ENCODE results near the gene WDFY1. TPM values are rescaled to one million over a fixed set of nuclear protein-coding genes. Genes with fewer than 3 reads are reported as not detected.

Gene WDFY1
- total RNA-seq, 1 donor from 2014 or later: 177 TPM

DNA sequence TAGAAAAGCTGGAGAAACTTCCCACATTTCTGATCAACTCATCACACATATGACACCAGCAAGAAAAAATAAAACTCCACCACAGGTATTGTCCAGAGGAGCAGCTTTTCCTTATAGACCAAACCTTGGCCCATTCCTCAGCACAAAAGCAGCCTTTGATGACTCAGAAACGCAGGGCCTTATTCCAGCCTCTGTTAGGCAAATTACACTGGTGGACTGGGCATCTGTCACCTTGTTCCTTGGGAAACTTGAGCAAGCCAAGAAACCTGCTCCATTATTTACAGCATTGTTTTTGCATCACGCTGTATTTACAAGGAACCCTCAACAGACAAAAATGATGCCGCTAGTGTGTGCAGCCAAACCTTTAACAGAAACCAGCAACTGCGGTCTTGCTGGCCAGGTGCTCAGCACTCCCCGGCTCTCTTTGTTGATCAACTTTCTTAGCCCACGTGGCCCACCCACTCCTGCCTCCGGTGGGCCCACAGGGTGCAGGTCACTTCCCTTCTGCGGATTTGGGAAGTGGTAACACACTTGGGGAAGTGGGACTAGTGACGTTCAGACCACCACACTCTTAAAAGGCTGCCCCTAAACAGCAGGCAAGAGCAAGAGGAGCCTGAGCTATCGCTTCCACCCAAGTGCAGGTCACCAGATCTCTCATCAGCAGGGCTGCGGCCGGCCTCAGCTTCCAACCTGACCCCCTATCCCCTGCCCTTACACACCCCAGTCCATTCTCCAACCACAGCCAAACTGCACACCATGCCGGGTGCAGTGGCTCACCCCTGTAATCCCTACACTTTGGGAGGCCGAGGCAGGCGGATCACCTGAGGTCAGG is 109.2 kb downstream of the WDFY1 start:
- no peak for DNase-seq (ENCODE audit: low spot score)
- H3K4me1 ChIP-seq: peaks cover 8% of the 10 kb centered on the region
- no peaks in the 10 kb centered on the region for H3K79me2 ChIP-seq (ENCODE audit: low read depth)
- Mint-ChIP-seq H3K36me3 (no peaks in the 10 kb centered on the region), H3K4me1 (peaks cover 17% of the 10 kb centered on the region), H3K27me3 (ENCODE audit: insufficient read depth, low read depth) (peaks cover 11% of the 10 kb centered on the region), H3K9me3 (no peaks in the 10 kb centered on the region), H3K4me3 (peak overlapping the region; percentile 94), H3K27ac (no peak overlapping the region)
- H2AFZ ChIP-seq (replicated peaks): no peak overlapping the region
- H3K4me3 ChIP-seq: no peak overlapping the region
- H3F3A ChIP-seq (ENCODE audit: low read depth): peaks cover 10% of the 10 kb centered on the region
- no peaks in the 10 kb centered on the region for H3K36me3 ChIP-seq
- peaks cover 20% of the 10 kb centered on the region for H3K27me3 ChIP-seq
- no peak overlapping the region for H3K27ac ChIP-seq
- TF ChIP-seq CTCF (IDR thresholded peaks at IDR 0.05): no peak
- no peak for TF ChIP-seq EZH2 (IDR thresholded peaks at IDR 0.05)
- no peak for TF ChIP-seq EZH2phosphoT487 (IDR thresholded peaks at IDR 0.05)
- no peaks in the 10 kb centered on the region for H4K20me1 ChIP-seq (ENCODE audit: low read depth)
- H3K4me2 ChIP-seq: peak overlapping the region; percentile 90
- no peaks in the 10 kb centered on the region for H3K9me3 ChIP-seq (ENCODE audit: low read depth)
- no peak overlapping the region for H3K9ac ChIP-seq

GRCh38 chr2:223834431-223834830 is 110.7 kb downstream of the WDFY1 start:
- peaks cover 10% of the 10 kb centered on the region for H3F3A ChIP-seq (ENCODE audit: low read depth)
- Mint-ChIP-seq H3K27me3 (ENCODE audit: insufficient read depth, low read depth) (peaks cover 9% of the 10 kb centered on the region), H3K4me1 (peaks cover 17% of the 10 kb centered on the region), H3K4me3 (no peak overlapping the region), H3K9me3 (no peaks in the 10 kb centered on the region), H3K27ac (no peak overlapping the region), H3K36me3 (no peaks in the 10 kb centered on the region)
- H3K27ac ChIP-seq: no peak overlapping the region
- peaks cover 8% of the 10 kb centered on the region for H3K4me1 ChIP-seq
- no peak for DNase-seq (ENCODE audit: low spot score)
- no peak overlapping the region for H3K4me2 ChIP-seq
- H3K4me3 ChIP-seq: no peak overlapping the region
- peaks cover 20% of the 10 kb centered on the region for H3K27me3 ChIP-seq
- H3K9me3 ChIP-seq (ENCODE audit: low read depth): no peaks in the 10 kb centered on the region
- H3K9ac ChIP-seq: no peak overlapping the region
- H4K20me1 ChIP-seq (ENCODE audit: low read depth): no peaks in the 10 kb centered on the region
- no peak overlapping the region for H2AFZ ChIP-seq (replicated peaks)
- no peaks in the 10 kb centered on the region for H3K79me2 ChIP-seq (ENCODE audit: low read depth)
- no peaks in the 10 kb centered on the region for H3K36me3 ChIP-seq
- TF ChIP-seq EZH2phosphoT487 (IDR thresholded peaks at IDR 0.05): no peak
- TF ChIP-seq CTCF (IDR thresholded peaks at IDR 0.05): no peak
- TF ChIP-seq EZH2 (IDR thresholded peaks at IDR 0.05): no peak

DNA sequence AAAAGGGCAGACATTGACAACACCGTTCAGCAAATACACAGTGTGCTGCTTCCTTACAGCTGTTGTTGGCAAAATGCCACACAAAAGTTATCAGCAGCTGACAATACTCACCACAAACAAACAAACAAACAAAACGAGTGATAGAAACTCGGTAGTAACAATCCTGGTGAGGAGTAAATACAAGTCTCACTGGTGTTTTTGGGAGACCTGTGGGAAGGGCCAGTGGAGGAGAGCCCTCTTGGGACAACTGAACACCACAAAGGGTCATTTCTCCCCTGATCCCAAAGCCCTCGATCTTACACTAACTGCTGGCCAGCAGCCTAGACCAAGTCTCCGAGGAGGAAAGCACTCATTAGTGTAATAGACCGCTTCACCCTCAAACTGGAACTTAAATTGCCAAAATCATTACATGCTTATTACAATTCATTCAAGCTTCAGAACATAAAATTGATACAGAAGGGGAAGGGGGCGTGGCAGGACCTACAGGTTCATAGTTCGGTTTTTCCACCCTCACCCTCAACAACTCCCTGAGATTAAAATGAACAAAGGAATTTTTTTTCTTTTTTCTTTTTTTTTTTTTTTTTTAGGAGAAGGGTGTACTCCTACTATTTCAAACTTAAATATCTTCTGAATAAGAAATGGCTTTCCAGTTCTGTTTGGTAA is 112.8 kb downstream of the WDFY1 start:
- Histone ChIP-seq H3F3A (ENCODE audit: low read depth) (peaks cover 6% of the 10 kb centered on the region), H3K27ac (no peak overlapping the region), H3K9ac (no peak overlapping the region), H3K27me3 (peaks cover 7% of the 10 kb centered on the region), H3K9me3 (ENCODE audit: low read depth) (no peaks in the 10 kb centered on the region), H3K79me2 (ENCODE audit: low read depth) (no peaks in the 10 kb centered on the region), H3K4me1 (peaks cover 8% of the 10 kb centered on the region), H3K36me3 (no peaks in the 10 kb centered on the region), H2AFZ (replicated peaks) (no peak overlapping the region), H4K20me1 (ENCODE audit: low read depth) (no peaks in the 10 kb centered on the region), H3K4me2 (no peak overlapping the region), H3K4me3 (no peak overlapping the region)
- Mint-ChIP-seq H3K36me3 (no peaks in the 10 kb centered on the region), H3K27ac (no peak overlapping the region), H3K27me3 (ENCODE audit: insufficient read depth, low read depth) (peaks cover 7% of the 10 kb centered on the region), H3K4me3 (no peak overlapping the region), H3K4me1 (peaks cover 17% of the 10 kb centered on the region), H3K9me3 (no peaks in the 10 kb centered on the region)
- no peak for DNase-seq (ENCODE audit: low spot score)
- TF ChIP-seq EZH2phosphoT487 (IDR thresholded peaks at IDR 0.05) (no peak), EZH2 (IDR thresholded peaks at IDR 0.05) (no peak), CTCF (IDR thresholded peaks at IDR 0.05) (no peak)
